ENCODE results near the gene PACS2. TPM values are rescaled to one million over a fixed set of nuclear protein-coding genes. Genes with fewer than 3 reads are reported as not detected.

Gene PACS2
- total RNA-seq (31.9 and 41.1 TPM in 2 replicates), polyA plus RNA-seq (53.1 and 54.5 TPM in 2 replicates)

- no peaks in the 10 kb centered on the region for H3K36me3 ChIP-seq (replicated peaks; ENCODE audit: insufficient read depth, low read depth)
- H4K20me1 ChIP-seq (ENCODE audit: insufficient read depth, poor library complexity, severe bottlenecking) = peaks cover 39% of the 10 kb centered on the region
- H3K4me2 ChIP-seq = peak within 1 kb of the TSS; percentile 99
- peaks cover 24% of the 10 kb centered on the region for H3K4me1 ChIP-seq (ENCODE audit: insufficient read depth)
- H3K79me2 ChIP-seq = peaks cover 45% of the 10 kb centered on the region
- no peak for TF ChIP-seq EZH2phosphoT487 (IDR thresholded peaks at IDR 0.05; ENCODE audit: low read depth, severe bottlenecking, unreplicated experiment)
- no peak for TF ChIP-seq CTCF (IDR thresholded peaks at IDR 0.05; ENCODE audit: poor library complexity)
- TF ChIP-seq EZH2 (IDR thresholded peaks at IDR 0.05; ENCODE audit: borderline replicate concordance) = no peak
- no peaks in the 10 kb centered on the region for H3K9me2 ChIP-seq (replicated peaks; ENCODE audit: insufficient read depth)
- H2AFZ ChIP-seq = peak within 1 kb of the TSS; percentile 96
- peak within 1 kb of the TSS; percentile 93 for H3K4me3 ChIP-seq
- peak; percentile 97 for DNase-seq (ENCODE audit: low spot score)
- no peaks in the 10 kb centered on the region for H3K27me3 ChIP-seq
- H3K27ac ChIP-seq = peak within 1 kb of the TSS; percentile 98
- 0% methylated on average over 17 of the region's 163 CpGs for WGBS (ENCODE audit: low lambda C conversion rate, missing lambda C conversion rate)
- no peaks in the 10 kb centered on the region for H3K9me3 ChIP-seq (ENCODE audit: low read depth)
Measured at GRCh38 chr14:105314287-105315200, at the start of gene PACS2. Gene PACS2 (plus strand): TSS chr14:105314748. CDS start chr14:105314919, 171 bp downstream.

GRCh38 chr14:105267820-105268548 lies 46.6 kb upstream of the PACS2 start:
- no peak overlapping the region for H3K4me2 ChIP-seq
- no peaks in the 10 kb centered on the region for H3K36me3 ChIP-seq (replicated peaks; ENCODE audit: insufficient read depth, low read depth)
- no peaks in the 10 kb centered on the region for H4K20me1 ChIP-seq (ENCODE audit: insufficient read depth, poor library complexity, severe bottlenecking)
- H3K9me3 ChIP-seq (ENCODE audit: low read depth) = no peaks in the 10 kb centered on the region
- H3K4me3 ChIP-seq = no peak overlapping the region
- no peaks in the 10 kb centered on the region for H3K4me1 ChIP-seq (ENCODE audit: insufficient read depth)
- TF ChIP-seq EZH2phosphoT487 (IDR thresholded peaks at IDR 0.05; ENCODE audit: low read depth, severe bottlenecking, unreplicated experiment) = no peak
- no peak for TF ChIP-seq EZH2 (IDR thresholded peaks at IDR 0.05; ENCODE audit: borderline replicate concordance)
- TF ChIP-seq CTCF (IDR thresholded peaks at IDR 0.05; ENCODE audit: poor library complexity) = no peak
- no peak overlapping the region for H3K27ac ChIP-seq
- H3K79me2 ChIP-seq = peaks cover 12% of the 10 kb centered on the region
- no peaks in the 10 kb centered on the region for H3K9me2 ChIP-seq (replicated peaks; ENCODE audit: insufficient read depth)
- no peaks in the 10 kb centered on the region for H3K27me3 ChIP-seq
- no peak for DNase-seq (ENCODE audit: low spot score)
- WGBS (ENCODE audit: low lambda C conversion rate, missing lambda C conversion rate) = 95% methylated on average over 21 of the region's 21 CpGs
- no peak overlapping the region for H2AFZ ChIP-seq

GRCh38 chr14:105268736-105269354 lies 45.7 kb upstream of the PACS2 start:
- TF ChIP-seq CTCF (IDR thresholded peaks at IDR 0.05; ENCODE audit: poor library complexity) (no peak), EZH2 (IDR thresholded peaks at IDR 0.05; ENCODE audit: borderline replicate concordance) (no peak), EZH2phosphoT487 (IDR thresholded peaks at IDR 0.05; ENCODE audit: low read depth, severe bottlenecking, unreplicated experiment) (no peak)

More at GRCh38 chr14:105268736-105269354, 45.7 kb upstream of the PACS2 start:
- Histone ChIP-seq H3K27ac (no peak overlapping the region), H3K9me2 (replicated peaks; ENCODE audit: insufficient read depth) (no peaks in the 10 kb centered on the region), H3K4me1 (ENCODE audit: insufficient read depth) (no peaks in the 10 kb centered on the region), H4K20me1 (ENCODE audit: insufficient read depth, poor library complexity, severe bottlenecking) (no peaks in the 10 kb centered on the region), H3K79me2 (peaks cover 15% of the 10 kb centered on the region), H3K9me3 (ENCODE audit: low read depth) (no peaks in the 10 kb centered on the region), H3K4me2 (no peak overlapping the region), H3K27me3 (no peaks in the 10 kb centered on the region), H3K4me3 (no peak overlapping the region), H3K36me3 (replicated peaks; ENCODE audit: insufficient read depth, low read depth) (no peaks in the 10 kb centered on the region), H2AFZ (no peak overlapping the region)
- DNase-seq (ENCODE audit: low spot score) = no peak
- 93% methylated on average over 18 of the region's 18 CpGs for WGBS (ENCODE audit: low lambda C conversion rate, missing lambda C conversion rate)
